OCI-LY3 (cell line): ENCODE measurements around the gene RBM15.

Experiments
- CTCF ChIP-seq: fragments of 200-600, 300-600 bp; sonication (generic); IDR thresholded peaks from 2 replicates; pipeline ENCODE4 v1.5.1; 2014; ENCODE audit warnings: antibody characterized with exemption, low read length, low read depth
- EZH2phosphoT487 ChIP-seq: fragments of 200-600 bp; shearing (Covaris generic); IDR thresholded peaks from 2 replicates; pipeline ENCODE4 v1.6.1; 2018; ENCODE audit warnings: antibody characterized with exemption, mixed run types, low read depth

- TF ChIP-seq CTCF (no peak), EZH2phosphoT487 (no peak)
Measured at GRCh38 chr1:110300412-110301085, 38.6 kb upstream of the RBM15 start.
